ENCODE data around the gene SLC35G3.
"Not testable (repeated sequence)": the region's sequence is repeated elsewhere in the genome, so short reads cannot be mapped to it uniquely, and the experiment has no call there.

The SLC35G3 gene

DNA sequence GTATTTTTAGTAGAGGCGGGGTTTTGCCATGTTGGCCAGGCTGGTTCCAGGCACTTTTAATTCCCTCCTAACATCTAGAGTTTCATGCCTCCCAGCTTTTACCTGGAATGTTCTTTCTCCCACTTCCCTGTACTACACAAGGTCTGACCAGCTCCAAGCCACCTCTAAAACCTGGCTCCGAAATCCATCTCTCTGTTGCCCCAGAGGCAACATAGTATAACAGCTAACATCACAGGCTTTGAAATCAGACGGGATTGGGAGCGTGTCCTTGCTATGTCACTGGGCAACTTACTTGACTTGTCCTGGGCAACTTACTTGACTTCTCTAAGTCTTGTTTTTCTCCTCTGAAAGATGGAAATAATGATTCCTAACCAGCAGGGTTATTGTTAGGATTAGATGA, 31.4 kb downstream of the SLC35G3 start:
- DNase-seq = no peak

DNA sequence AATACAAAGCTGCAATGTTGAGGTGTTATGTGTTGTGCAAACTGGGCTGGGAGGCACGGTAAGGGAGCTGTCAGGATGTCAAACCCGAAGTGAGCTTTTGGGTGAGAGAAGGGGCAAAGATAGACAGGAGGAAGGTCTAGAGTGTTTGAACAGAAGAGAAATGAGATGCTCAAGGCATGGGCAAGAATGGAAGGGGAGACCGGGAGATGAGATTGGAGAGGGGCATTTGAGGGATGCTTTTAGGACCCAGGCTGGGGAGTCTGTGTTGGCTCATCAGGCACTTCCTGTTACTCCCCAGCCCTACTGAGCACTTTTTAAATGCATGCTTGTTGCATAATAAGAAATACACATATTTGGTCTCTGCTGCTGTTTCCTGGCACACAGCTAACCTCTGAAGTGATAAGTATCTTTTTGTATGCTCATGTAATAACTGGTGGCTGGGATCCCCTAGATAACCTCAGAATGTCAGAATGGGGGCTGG, 32.9 kb downstream of the SLC35G3 start:
- no peak for DNase-seq

DNA sequence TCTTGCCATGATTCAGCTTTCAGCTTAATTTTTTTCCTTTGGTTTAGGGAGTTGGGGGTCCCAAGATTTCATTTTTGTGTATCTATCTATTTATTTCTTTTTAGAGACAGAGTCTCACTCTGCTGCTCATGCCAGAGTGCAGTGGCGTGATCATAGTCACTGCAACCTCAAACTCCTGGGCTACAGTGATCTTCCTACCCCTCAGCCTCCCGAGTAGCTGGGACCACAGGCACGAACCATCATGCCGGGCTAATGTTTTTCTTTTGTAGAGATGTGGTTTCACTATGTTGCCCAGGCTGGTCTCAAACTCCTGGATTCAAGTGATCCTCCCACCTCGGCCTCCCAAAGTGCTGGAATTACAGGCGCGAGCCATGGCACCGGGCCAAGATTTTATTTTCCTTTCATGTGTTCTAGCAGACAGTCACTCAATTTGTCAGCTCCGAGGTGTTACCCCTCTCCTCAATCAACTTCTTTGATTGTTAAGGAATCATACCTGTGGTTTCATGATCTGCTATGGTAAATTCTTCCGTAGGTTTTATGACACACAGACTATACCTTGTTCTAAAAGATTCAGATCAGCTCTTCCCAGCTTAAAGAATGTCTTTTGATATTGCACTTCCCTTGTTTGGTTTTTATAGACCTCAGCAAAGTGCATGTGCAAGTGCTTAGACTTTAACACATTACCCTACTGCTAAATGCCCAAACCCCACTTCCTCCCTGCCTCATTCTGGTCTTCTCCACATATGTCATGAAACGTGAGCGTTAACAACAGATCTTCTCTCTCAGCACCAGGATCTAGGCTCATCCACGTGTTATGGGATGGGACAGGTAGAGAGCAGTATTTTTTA, 33.6 kb downstream of the SLC35G3 start:
- DNase-seq = peak; percentile 35 to 43

DNA sequence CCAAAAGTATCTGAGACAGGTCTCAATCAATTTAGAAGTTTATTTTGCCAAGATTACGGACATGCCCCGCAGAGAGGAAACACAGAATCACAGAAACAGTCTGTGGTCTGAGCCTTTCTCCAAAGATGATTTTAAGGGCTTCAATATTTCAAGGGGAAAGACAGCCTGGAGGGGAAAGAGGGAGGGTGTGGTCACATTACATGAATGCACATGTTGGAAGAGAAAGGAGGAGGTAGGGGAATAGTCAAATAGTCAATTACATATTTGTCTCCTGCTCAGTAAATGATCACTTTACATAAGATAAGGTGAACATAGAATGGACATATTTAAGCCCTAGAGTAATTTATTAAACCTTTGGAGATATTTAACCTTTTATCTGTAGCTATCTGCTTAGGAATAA, 34.3 kb downstream of the SLC35G3 start:
- no peak for DNase-seq

DNA sequence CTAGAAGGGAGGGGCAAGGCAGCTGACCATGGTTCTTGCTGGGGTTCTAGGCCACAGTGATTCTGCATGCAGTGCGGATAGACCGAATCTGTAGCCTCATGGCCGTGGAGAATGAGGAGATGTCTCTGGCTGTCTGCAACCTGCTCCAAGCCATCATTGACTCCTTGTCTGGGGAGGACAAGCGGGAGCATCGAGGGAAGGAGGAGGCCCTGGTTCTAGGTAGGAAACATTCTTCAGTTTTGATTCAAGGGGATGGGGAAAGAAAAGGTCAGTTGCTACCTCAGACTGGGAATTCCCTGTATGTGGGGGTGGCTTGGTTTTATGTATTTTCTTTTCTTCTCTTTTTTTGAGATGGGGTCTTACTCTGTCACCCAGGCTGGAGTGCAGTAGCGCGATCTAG, 38.9 kb downstream of the SLC35G3 start:
- DNase-seq = no peak

DNA sequence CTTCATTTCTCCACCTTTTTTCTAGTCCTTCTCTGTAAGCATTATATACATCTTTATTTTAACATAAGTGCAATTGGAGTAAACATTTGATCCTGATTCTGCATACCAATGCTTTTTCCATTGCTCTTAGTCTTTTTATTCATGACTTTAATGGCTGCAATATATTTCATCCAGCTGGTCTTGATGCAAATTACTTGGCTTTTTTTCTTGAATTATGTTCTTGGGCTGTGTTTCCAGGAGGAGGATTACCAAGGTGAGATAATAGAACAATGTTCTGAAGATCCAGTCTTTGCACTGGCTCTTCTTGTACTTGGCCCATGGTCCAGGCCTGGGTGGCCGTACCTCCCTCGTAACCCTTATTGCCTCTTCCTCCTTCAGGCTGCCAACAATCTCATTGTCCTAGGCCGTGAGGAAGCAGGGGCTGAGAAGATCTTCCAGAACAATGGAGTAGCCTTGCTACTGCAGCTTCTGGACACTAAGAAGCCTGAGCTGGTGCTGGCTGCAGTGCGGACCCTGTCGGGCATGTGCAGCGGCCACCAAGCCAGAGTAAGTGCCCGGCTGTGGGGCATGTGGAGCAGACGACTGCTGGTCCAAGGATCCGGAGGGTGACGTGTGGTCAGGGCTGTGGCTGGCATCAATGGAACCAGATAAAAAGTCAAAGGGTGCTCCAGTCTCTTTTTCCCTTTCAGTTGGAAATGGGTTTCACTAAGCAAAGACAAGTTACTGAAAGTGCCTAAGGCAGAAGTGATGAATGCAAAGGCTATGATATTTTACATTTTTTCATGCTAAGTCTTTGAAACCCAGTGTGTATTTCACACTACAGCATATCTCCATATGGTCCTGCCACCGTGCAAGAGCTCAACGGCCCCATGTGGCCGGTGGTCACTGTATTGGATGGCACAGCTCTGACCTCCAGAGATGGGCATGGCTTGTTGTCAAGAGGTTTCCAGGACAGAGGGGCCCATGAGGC, 39.7 kb downstream of the SLC35G3 start:
- DNase-seq = no peak

DNA sequence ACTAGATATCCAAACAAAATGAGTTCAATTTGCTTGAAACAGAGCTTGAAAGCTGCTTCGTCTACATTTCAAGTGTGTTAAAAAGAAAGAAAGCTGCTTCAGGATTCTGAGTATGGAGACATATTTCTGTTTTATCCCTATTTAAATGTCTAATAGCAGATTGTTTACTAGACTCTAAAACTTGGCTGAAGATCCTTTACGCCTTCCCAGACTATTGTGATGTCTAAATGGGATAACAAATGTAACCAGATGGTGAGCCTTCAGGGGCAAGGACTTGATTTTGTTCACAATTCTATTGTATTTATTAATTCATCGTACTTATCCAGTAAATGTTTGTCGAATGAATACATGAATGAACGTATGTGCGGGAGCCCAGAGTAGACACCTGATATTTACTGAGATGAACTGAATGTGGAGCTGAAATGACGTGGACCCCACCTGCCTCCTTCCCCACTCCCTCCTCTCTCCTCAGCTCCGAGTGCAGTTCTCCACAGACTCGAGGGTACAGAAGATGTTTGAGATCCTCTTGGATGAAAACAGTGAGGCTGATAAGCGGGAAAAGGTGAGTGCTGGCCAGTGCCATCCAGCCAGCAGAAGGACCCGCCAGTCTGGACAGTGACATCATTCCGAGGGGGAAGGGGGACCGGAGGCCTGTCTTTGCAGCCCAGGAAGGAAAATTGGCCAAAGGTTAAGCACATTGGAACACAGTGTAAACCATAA, 41.6 kb downstream of the SLC35G3 start:
- DNase-seq = no peak

DNA sequence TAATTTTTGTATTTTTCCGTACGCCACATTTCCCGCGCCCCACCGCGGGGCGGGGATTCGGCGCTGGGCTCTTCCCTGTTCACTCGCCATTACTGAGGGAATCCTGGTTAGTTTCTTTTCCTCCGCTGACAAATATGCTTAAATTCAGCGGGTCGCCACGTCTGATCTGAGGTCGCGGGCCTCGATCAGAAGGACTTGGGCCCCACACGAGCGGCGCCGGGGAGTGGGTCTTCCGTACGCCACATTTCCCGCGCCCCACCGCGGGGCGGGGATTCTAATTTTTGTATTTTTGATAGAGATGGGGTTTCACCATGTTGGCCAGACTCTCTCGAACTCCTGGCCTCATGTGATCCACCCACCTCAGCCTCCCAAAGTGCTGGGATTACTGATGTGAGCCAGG, 43.1 kb downstream of the SLC35G3 start:
- not testable (repeated sequence) for DNase-seq

DNA sequence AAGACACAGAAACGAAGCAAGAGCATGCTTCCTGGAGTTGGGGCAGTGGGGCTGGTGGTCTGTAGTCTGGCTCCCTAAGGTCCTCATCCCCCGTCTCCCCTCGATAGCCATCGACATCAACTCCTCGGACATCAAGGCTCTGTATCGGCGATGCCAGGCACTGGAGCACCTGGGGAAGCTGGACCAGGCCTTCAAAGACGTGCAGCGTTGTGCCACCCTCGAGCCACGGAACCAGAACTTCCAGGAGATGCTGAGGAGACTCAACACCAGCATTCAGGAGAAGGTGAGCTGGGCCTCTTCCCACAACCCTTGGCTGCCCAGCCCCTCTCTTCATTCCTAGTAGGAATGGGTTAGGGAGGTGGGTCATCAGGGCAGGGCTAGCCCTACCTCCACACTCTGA, 44.3 kb downstream of the SLC35G3 start:
- DNase-seq = no peak

DNA sequence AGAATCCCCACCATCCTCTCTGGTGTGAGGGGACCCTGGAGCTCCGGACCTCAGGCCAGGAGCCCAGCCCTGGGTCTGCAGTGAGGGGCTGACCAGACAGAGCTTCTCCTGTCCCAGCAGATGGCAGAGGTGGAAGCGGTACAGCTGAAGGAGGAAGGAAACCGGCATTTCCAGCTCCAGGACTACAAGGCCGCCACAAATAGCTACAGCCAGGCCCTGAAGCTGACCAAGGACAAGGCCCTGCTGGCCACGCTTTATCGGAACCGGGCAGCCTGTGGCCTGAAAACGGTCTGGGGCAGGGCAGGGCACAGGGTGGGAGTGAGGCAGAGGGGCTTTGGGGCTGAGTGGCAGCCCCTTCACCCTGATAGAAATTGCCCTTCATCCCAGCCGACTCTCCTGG, 46.0 kb downstream of the SLC35G3 start:
- no peak for DNase-seq

DNA sequence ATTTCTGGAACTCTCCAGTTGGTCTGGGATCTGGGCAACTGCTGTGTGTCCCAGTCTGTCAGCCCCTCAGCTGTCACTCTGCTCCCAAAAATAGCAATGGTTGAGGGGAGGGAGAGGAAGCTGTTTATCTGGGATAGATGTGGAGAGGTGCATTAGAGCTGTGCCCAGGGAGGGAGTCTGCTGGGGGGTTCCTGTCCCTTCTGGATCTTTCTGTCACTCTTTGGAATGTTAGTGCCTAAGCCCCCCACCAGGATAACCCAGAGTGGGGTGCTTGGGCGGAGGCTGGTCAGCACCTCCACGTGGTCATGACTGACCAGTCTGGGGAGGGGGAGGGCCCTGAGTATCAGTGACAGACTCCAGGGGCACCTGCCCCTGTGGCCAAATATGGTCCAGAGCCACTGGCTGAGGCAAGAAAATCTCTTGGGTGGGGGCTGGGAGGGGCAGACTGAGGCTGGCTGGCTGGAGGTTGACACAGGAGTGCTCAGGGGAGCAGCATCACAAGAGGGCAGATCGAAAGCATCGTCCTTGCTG, 46.8 kb downstream of the SLC35G3 start, which contains the start of gene UNC45B:
Gene UNC45B, plus strand, starts transcription at position 443 of the 531 bp plus-strand sequence. CDS start 447 bp downstream, outside the sequence.
- no peak for DNase-seq

DNA sequence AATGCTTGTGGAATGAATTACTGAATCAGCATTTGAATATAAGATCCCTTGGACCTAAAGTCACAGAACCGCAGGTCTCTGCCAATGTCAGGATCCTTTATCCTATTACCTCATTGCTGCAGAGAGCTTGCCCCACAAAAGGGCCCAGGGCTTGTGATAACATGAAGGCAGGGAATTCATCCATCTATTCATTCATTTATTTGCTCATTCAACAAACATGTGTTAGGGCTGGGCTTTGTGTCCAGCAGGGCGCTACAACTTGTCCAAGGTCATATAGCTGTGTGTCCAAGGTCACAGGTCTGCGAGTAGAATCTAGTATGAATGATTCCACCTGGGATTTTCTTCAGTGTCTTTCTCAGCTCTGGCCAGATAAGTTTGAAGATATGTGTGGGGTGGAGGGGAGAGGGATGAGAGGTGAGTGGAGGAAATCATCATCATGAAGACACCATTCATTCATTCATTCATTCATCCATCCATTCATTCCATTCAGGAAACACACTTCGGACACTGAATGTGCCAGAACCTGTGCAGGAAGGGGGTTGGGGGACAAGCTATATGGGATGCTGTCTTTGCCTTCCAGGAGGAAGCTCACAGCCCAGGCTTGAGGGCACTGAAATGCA, 47.9 kb downstream of the SLC35G3 start:
- no peak for DNase-seq

DNA sequence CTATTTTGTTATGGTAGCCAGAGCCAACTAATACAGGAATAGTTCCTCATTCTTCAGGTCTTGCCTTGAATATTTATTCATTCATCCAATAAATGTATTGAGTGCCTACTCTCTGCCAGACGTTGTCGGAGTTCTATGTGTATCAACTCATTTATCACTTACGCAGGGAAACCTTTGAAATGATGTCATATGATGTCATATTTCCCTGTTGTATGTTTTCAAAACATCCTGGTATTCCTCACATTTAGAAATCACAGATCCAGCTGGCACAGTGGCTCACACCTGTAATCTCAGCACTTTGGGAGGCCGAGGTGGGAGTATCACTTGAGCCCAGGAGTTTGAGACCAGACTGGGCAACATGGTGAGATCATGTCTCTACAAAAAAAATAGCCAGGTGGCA, 49.4 kb downstream of the SLC35G3 start:
- DNase-seq = no peak

Data from stimulated activated CD4-positive, alpha-beta T cell treated with anti-CD3 and anti-CD28 coated beads, Interleukin-2, amount 100 ng/mL, for 24 hours (primary cell).